C4-2B (cell line): ENCODE measurements around the gene PIGN.

Source experiments
- CTCF ChIP-seq: fragments of 450-650 bp; conservative IDR thresholded peaks from 2 replicates; pipeline ENCODE4 v1.5.1; 2017; ENCODE audit warnings: mild to moderate bottlenecking
- ZFX ChIP-seq: fragments of 450-650 bp; IDR thresholded peaks from 2 replicates; pipeline ENCODE4 v1.6.1; 2017

- no peak for TF ChIP-seq CTCF
- TF ChIP-seq ZFX = no peak
These were observed 158.1 kb downstream of the PIGN start for GRCh38 chr18:62028715-62029114.
